ENCODE data around the gene ABCA1. TPM values are rescaled to one million over a fixed set of nuclear protein-coding genes. Genes with fewer than 3 reads are reported as not detected.

The ABCA1 gene
- total RNA-seq, 1 experiment from 2014 or later = 0.76 TPM

GRCh38 chr9:104800068-104800785 is 127.7 kb downstream of the ABCA1 start:
- Mint-ChIP-seq H3K4me1 (ENCODE audit: low read depth, unreplicated experiment) (no peaks in the 10 kb centered on the region), H3K9me3 (ENCODE audit: low read depth, unreplicated experiment) (no peaks in the 10 kb centered on the region), H3K27ac (ENCODE audit: unreplicated experiment) (no peak overlapping the region), H3K27me3 (ENCODE audit: unreplicated experiment) (no peaks in the 10 kb centered on the region), H3K36me3 (ENCODE audit: insufficient read depth, unreplicated experiment) (no peaks in the 10 kb centered on the region), H3K4me3 (ENCODE audit: low read depth, unreplicated experiment) (no peak overlapping the region)
- BruUV-seq (replicated peaks) = no TSS peak
- intact Hi-C loops (cut with micrococcal nuclease; ENCODE audit: unreplicated experiment) = no loop called here
- no peak for TF ChIP-seq CTCF (IDR thresholded peaks at IDR 0.05; ENCODE audit: unreplicated experiment)
- no peak for DNase-seq
- CTCF ChIA-PET = no interaction called here

GRCh38 chr9:104798209-104798995 is 129.6 kb downstream of the ABCA1 start:
- Mint-ChIP-seq H3K4me1 (ENCODE audit: low read depth, unreplicated experiment) (no peaks in the 10 kb centered on the region), H3K27ac (ENCODE audit: unreplicated experiment) (no peak overlapping the region), H3K9me3 (ENCODE audit: low read depth, unreplicated experiment) (no peaks in the 10 kb centered on the region), H3K36me3 (ENCODE audit: insufficient read depth, unreplicated experiment) (no peaks in the 10 kb centered on the region), H3K4me3 (ENCODE audit: low read depth, unreplicated experiment) (no peak overlapping the region), H3K27me3 (ENCODE audit: unreplicated experiment) (no peaks in the 10 kb centered on the region)
- BruUV-seq (replicated peaks) = no TSS peak
- intact Hi-C loops (cut with micrococcal nuclease; ENCODE audit: unreplicated experiment) = no loop called here
- CTCF ChIA-PET = no interaction called here
- TF ChIP-seq CTCF (IDR thresholded peaks at IDR 0.05; ENCODE audit: unreplicated experiment) = no peak
- DNase-seq = no peak

- H3K27me3 Mint-ChIP-seq (ENCODE audit: unreplicated experiment) = no peaks in the 10 kb centered on the region
- no peak for TF ChIP-seq CTCF (IDR thresholded peaks at IDR 0.05; ENCODE audit: unreplicated experiment)
- H3K9me3 Mint-ChIP-seq (ENCODE audit: low read depth, unreplicated experiment) = no peaks in the 10 kb centered on the region
- no peak overlapping the region for H3K27ac Mint-ChIP-seq (ENCODE audit: unreplicated experiment)
- no TSS peak for BruUV-seq (replicated peaks)
- H3K4me3 Mint-ChIP-seq (ENCODE audit: low read depth, unreplicated experiment) = no peak overlapping the region
- intact Hi-C loops (cut with micrococcal nuclease; ENCODE audit: unreplicated experiment) = no loop called here
- no peak for DNase-seq
- no peaks in the 10 kb centered on the region for H3K36me3 Mint-ChIP-seq (ENCODE audit: insufficient read depth, unreplicated experiment)
- CTCF ChIA-PET = no interaction called here
- H3K4me1 Mint-ChIP-seq (ENCODE audit: low read depth, unreplicated experiment) = no peaks in the 10 kb centered on the region
Observed at GRCh38 chr9:104795857-104796256, 132.1 kb downstream of the ABCA1 start.

- no TSS peak for BruUV-seq (replicated peaks)
- CTCF ChIA-PET = interaction anchor here (0.6 kb wide), 1 partner anchor 37 kb away, joined by 3 read pairs; no protein-coding TSS in a partner anchor
- H3K4me3 Mint-ChIP-seq (ENCODE audit: low read depth, unreplicated experiment) = no peak overlapping the region
- no peak for TF ChIP-seq CTCF (IDR thresholded peaks at IDR 0.05; ENCODE audit: unreplicated experiment)
- DNase-seq = no peak
- no peaks in the 10 kb centered on the region for H3K9me3 Mint-ChIP-seq (ENCODE audit: low read depth, unreplicated experiment)
- H3K27me3 Mint-ChIP-seq (ENCODE audit: unreplicated experiment) = no peaks in the 10 kb centered on the region
- intact Hi-C loops (cut with micrococcal nuclease; ENCODE audit: unreplicated experiment) = no loop called here
- H3K36me3 Mint-ChIP-seq (ENCODE audit: insufficient read depth, unreplicated experiment) = no peaks in the 10 kb centered on the region
- no peaks in the 10 kb centered on the region for H3K4me1 Mint-ChIP-seq (ENCODE audit: low read depth, unreplicated experiment)
- H3K27ac Mint-ChIP-seq (ENCODE audit: unreplicated experiment) = no peak overlapping the region
Observed at GRCh38 chr9:104795082-104795481, 132.9 kb downstream of the ABCA1 start.

Measured in Calu3 (cell line).